Measurements from ENCODE around the gene SPINK4.

SPINK4 gene

DNA sequence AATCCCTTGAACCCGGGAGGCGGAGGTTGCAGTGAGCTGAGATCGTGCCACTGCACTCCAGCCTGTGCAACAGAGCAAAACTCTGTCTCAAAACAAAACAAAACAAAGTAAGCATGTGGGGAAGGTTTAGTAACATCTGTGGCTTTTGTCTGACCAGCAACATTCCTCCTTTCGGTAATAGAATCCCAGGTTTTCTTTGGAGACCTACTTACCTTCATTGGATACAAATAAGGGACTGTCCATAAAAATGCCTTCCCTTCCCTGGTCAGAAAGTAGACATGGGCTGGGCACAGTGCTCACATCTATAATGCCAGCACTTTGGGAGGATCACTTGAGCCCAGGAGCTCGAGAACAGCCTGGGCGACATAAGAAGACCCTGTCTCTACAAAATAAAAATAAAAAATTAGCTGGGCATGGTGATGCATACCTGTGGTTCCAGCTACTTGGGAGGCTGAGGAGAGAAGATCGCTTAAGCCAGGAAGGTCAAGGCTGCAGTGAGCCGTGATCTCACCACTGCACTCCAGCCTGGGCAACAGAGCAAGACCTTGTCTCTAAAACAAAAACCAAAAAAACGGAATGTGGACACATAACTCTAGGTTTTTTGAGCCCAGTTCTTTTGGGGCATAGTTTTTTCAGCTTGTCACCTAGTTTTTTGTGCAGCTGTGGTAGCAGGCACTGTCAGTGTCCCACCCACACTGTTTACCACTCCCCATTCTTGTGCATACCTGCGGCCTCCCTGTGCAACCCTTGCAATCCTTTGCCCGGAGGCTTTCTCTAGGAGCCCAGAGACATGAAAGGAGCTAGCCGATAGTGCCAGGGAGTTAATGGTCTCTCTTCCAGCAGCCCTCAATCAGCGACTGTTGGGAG, 9.0 kb upstream of the SPINK4 start:
- no peak for DNase-seq

DNA sequence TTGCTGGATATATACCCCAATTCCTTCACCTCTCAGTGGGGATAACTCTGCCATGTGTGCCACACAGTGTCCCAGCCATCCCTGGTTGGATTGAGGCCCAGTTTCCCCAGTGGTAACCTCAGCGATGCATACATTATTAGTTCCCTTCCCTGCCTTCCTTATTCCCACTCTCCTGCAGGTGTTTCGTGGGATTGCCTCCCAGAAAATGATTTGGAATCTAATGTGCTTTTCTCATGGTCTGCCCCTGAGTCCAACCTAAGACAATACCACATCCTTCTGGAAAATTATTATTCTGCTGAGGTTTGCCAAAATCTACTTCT, 8.4 kb upstream of the SPINK4 start:
- DNase-seq, result no peak

DNA sequence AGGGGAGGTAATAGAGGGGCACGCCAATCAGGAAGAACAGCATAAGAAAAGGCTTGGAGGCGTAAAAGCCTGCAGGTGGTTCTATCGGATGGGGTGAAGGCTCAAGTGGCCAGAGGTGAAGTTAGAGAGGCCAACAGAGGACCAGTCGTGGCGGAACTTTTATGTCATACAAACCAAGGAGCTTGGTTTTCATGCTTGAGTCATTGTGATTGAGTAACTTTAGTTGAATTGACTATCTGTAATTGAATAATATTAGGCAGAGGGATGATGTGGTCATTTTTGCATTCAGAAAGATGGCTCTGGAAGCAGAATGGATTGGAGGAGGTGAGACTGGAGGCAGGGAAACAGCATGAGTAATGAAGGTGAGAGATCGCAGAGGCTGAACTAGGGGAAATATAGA, 7.2 kb upstream of the SPINK4 start:
- DNase-seq, result no peak

DNA sequence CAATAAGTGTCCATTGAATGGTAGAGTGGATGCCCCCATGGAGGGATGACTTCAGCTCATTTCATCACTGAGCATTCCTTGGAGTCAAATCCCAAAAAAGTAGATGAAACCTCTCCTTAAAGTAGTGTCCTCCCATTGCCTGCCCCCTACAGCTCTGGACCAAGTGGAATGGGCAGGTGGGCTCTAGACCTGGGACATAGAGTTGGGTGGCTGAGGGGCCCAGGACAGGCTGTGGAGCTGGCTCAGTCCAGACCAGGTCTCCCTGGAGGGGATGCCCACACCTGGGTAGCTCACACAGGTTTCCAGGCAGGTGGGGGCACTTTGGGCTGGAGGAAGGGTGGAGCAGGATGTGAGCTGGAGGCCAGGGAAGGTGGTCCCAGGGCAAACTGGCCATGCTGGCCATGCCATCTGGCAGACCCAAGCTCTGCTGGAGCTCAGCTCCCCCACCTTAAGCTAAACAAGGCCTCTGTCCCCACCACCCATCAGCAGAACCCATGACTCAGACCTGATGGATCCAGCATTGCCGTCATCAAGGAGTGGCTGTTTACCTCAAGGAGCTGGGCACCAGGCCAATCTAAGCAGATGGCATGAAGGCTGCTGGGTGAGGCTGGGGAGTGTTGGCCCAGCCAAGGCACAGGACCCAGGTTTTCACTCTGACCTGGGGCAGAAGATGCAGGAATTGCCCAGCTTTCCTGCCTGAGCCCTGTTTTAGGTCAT, 6.2 kb upstream of the SPINK4 start:
- DNase-seq, result peak; percentile 53

DNA sequence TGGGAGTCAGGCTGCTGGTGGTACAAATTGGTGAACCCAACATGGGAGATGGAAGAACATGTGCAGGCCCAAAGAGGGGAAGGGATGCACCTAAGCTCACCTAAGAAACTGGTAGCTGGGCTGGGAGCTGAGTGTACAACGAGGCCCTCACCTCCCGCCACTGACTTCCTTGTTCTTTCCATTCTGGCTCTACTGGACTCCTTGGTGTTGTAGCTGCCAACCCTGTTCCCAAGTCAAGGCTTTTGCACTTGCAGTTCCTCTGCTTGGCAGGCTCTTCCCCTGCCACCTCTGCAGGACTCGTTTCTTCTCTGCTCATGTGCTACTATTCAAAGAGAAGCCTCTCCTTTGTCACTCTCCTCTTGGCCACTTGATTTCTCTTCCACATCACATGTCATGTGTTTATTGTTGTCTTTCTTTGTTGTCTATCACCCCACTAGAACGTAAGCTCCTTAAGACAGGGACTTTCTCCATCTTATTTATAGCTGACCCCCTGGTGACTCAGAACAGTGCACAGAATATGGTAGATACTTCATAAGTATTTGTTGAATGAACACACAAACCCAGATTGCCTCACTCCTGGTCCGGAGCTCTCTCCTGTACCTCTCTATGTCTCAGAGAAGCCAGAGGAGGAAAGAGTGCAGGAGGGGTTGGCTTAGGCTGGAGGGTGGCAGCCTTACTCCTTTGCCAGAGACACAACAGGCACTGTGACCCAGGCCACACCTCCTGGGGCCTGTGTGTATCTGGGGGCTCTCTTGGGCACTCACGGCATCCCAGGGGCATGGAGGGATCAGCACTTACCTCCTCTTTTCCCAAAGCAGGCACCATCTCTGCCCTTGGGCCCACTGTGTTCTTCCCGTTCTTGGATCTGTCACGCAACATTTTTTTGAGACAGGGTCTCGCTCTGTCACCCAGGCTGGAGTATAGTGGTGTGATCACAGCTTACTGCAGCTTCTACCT, 5.2 kb upstream of the SPINK4 start:
- DNase-seq, result no peak

DNA sequence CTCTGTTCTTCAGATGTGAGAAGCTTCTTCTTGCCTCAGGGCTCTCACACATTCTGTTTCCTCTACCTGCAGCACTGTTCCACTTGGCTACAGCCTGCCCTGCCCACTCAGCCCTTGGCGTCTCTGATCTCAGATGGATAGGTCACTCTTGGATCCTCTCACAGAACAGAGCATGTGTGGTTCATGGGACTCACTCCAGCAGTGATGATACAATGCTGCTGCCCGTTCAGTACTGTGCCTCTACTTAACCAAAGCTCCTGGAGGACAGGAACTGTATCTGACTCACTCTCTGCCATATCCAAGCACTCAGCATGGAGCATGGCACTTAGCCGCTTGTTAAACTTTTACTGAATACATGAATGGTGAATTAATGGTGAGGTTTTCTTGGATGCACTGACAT, 3.4 kb upstream of the SPINK4 start:
- DNase-seq, result no peak

DNA sequence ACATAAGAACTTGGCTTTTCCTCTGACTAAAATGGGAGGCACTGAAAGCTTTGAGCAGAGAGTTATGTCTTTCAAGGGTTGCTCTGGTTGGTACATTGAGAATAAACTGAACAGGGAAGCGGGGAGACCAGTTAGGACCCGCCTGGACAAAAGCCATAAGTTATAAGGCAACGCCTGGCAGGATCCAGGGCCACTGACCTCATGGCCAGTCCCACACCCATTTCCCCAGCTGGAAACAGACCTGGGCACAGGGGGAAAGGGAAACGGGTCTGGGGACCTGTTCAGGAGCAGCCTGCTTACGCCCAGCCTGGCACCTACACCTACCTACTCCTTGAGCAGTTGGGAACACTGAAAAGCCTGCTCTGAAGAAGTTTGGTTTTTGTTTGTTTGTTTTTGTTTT, 1.3 kb downstream of the SPINK4 start:
- no peak for DNase-seq

DNA sequence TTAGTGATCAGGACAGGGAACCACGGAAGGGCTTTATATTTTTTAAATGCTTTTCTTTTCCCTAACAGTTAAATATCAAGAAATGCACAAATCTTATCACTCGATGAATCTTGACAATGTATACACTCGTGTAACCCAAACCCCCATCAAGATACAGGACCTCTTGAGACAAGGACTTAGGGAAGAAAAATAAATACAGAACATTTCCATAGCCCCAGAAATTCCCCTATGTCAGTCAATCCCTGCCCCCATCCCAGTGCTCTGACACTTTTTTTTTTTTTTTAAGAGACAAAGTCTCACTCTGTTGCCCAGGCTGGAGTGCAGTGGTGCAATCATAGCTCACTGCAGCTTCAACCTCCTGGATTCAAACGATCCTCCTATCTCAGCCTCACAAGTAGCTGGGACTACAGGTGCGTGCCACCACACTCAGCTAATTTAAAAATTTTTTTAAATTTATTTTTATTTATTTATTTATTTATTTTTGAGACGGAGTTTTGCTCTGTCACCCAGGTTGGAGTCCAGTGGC, 2.7 kb downstream of the SPINK4 start:
- no peak for DNase-seq

DNA sequence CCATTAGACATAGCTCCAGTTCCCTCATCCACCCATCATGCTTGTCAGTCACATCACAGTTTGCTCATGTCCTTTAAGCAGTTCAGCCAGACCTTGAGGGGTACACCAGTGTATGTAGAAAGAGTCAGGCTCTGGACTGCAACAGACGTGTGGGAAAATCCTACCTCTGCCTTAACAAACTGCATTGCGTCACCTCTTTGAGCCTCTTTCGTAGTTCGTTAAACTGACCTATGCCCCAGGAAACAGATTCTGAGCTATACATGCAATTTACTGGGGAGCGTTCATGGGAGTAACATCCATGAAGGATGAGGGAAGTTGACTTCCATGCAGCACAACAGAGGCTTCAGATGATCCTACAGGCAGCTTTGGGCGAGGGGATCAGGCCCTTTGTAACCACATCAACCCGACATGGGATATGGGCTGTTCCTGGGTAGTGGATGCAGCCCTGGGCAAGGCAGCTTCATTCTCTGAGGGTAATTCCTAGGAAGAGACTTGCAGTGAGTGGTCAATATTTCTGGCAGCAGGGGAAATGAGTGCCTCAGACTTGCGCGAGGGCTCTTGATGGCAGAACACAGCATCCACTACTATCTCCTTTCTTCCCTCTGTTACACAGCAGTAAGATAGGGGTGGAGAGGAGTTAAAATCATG, 4.3 kb downstream of the SPINK4 start:
- no peak for DNase-seq

DNA sequence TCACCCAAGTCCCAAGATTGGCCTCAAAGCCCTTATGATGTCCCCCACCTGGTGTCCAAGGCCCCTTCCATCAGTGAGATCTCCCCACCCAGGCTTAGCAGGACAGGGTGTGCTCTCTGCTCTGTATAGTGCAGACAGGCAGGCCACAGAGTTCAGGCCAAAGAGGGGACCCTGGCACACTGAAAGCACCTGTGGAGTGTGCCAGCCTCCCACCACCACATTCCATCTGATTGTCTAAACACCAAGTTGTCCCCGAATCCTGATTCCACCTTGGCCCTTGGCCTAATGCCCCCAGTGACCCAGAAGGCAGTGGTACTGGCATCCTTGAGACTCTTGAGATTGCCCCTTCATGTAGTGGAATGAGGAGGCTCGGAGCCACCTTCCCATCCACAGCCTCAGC, 5.4 kb downstream of the SPINK4 start:
- no peak for DNase-seq

DNA sequence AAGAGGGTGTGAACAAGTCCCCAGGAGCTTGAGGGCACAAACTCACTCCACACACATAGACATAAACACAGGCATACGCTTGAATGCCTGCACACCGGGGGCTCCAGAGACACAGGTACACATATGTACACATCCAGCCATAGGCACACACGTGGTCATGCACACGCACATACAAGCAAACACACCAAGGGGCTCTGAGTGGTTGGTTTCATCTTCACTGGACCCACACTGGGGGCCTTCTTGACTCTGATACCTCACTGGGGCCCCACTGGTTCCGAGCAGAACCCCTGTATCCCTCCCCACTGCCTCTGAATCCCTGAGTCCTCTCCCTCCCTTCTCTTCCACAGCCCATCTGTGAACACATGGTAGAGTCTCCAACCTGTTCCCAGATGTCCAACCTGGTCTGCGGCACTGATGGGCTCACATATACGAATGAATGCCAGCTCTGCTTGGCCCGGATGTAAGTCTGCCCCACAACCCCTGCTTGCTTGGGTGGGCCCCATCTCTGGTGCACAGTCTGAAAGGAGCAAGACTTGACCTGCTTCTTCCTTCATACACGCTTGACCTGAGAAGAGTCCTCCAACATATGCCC, 6.4 kb downstream of the SPINK4 start:
- DNase-seq, result no peak

DNA sequence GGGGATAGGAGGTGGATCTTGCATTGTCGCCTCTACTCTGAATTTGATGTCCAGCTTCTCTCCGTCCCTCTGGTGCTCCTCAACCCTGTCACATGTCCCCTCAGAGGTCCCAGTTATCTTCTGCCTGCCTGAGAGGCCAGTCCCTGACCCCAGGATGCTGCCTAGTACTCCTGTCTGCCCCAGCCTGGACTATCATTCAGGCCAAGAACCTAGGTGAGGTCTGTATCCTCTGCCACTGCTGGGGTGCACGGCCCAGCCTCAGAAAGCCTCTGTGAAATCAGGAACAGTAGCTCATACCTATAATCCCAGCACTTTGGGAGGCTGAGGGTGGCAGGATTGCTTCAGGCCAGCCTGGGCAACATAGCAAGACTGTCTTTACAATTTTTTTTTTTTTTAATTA, 8.6 kb downstream of the SPINK4 start:
- no peak for DNase-seq

DNA sequence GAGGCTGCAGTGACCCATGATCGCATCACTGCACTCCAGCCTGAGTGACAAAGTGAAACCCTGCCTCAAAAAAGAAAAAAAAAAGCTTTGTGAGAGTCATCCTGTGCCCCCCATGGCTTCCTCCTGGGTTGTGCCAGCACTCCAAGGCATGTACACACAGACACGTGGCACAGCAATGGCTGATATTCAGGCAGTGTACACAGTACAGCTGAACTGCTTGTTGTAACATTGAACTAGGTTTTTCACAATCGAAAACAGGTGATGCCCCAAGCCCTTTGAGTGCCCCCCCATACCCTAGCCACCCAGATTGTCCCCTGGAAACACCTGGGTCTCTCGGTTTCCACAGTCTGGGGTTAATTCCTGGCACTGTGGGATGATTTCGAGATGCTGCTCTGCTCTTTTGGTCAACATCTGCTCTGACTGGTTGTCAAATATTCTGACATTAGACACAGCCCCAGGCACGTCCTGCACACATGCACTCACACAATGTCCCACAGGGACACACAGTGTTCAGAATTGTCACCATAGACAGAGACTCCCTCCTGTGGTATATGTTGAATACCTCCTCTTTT, 9.2 kb downstream of the SPINK4 start:
- DNase-seq, result no peak

DNA sequence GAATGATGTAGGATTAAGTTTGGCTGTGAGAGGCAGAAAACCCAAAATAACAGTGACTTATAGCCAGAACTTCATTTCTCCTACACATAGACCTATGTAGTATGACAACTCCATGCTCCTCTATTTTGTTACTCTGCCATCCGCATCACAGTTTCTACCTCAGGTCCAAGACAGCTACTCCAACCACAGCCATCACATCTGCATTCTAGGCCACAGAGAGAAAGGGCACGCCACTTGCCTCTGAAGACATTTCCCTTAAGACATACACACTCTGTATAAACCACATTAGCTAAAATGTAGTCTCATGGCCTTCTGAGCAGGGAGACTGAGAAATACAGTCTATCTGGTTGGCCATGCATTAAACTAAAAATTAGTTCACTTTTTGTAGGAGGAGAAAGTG, 10.0 kb downstream of the SPINK4 start:
- DNase-seq, result no peak

DNA sequence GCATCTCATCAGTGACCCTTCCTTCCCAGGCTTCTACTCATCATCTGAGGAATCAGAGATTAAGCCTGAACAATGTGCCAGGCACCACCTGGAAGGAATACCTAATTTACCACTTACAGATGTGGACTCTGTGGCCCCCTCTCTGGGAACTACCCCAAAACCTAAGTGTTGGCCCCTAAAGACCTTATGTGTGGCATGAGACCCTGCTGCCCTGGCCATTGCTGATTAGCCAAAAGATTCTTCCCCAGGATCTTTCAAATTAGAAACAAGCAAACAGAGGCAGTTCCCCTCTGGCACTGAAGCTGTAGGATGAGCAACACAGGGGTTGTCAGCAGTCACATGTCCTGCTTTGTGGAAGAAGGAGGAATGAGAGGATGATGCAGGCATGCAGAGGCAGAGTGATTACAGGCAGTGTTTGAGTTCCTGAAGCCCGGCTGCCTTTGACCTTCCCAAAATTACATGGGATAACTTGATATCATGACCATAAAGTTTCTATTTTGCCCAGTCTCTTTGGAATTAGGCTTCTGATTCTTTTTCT, 10.6 kb downstream of the SPINK4 start:
- DNase-seq, result no peak

DNA sequence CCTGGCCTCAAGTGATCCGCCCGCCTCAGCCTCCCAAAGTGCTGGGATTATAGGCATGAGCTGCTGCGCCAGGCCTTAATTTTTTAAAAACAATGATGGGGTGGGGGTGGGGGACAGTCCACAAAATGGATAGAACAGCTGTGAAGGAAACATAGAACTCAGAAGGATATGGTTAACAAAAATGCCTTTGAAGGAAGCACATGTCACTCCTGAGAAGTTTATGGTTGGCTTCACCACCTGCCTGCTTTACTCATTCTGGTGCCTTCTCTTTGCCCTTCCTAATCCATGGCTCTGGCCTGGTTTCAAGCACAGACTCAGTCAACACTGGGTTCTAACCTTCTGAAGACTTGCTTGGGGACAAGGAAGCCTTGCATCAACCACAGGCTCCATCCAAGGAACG, 14.2 kb downstream of the SPINK4 start:
- DNase-seq, result no peak

DNA sequence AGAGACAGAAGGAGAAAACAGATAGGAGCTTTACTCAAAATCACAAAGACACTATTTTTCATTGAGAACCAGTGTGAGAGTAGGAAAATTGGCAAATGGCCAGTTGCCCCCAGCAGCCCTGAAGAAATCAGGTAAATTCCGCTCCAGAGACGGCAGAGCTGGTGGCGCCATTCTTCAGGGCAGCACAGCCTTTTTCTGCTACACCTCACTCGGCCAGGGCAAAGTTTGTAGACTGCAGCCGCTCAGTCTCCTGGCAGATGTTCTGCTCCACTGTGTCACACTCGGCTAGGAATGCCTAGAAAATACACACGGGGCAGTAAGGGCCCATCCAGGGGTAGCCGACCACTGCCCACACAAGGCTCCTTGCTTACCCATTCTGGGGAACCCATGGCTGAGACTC, 15.0 kb downstream of the SPINK4 start:
- no peak for DNase-seq

DNA sequence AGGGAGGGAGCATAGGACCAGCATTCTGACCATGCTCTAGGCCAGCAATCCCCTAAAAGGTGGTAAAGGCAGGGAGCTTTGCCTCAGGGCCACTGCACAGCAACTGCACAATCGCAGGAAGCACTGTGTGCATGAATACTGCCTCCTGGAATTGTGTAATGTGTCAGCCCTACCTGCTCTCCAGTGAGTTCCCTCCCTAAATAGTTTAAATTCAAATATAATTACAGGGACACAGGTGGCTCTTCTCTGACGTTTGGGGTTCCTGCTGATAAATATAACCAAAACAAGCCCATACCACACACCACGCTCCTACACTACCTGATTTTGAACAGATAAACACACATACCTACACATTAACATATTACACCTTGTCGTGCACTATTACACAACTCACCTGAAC, 15.5 kb downstream of the SPINK4 start:
- no peak for DNase-seq

DNA sequence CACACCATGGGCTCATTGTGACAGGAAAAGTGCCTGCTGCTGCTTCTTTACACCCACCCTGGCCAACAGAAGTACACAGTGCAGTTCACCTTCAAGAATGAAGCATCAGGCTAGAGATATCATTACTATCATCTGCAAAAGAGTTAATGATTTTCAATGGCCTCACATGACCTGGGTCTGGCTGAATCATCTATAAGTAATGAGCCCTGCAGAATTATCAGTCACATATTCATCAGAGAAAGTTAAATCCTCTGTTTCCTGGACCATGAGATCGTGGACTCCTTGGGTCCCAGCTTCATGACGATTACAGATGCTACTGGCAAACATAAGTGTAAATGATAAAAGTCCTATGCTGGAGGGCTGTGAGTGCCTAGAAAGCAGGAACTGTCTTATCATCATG, 16.3 kb downstream of the SPINK4 start:
- DNase-seq, result no peak

DNA sequence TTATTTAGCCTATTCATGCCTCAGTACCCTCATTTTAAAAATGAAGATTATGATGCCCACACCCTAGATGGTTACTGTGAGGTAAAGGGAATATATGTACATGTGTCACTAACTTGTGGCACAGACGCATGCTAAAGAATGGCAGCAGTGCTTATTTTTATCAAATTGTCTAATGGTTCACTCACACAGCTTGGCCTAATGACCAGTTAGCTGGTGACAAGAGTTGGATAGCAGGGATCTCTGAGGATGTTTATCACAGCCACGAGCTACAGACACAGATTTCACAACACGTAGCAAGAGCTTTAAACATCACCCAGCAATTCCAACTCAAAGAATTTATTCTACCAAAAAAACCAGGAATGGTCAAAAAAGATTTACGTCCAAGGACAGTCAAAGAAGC, 17.3 kb downstream of the SPINK4 start:
- no peak for DNase-seq

DNA sequence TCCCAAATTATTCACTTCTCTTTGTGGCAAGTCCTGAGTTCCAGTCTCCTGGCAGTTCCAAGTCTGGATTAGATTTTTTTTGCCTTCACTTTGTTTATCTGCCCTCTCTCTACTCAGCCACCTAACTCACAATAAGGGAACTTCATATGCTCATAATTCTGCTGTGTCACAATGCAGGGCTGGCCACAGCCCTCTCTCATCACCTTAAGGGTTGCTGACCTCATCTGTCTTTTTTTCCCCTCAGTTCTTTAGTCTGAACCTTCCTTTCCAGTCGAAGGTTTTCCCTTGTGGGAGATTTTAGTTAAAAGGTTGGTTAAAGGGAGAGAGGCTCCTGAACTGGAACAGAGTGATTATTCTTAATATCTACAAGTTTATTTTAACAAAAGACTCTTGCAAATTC, 20.4 kb downstream of the SPINK4 start:
- DNase-seq, result no peak

Data from NCI-H2171 (cell line).